H1 (cell line): ENCODE data around the gene HABP2. TPM values are rescaled to one million over a fixed set of nuclear protein-coding genes. Genes with fewer than 3 reads are reported as not detected.

Source experiments
- CTCF ChIA-PET: fragments of 300-600 bp; sonication (Branson Sonifier 250); formaldehyde crosslinking; loops from one replicate; lab custom pipeline; 2021; ENCODE audit not compliant: partially characterized antibody; lab: Charles Lee
- POLR2A ChIA-PET: fragments of 300-600 bp; sonication (Branson Sonifier 250); formaldehyde crosslinking; loops from one replicate; lab custom pipeline; 2021; ENCODE audit warnings: inconsistent platforms; ENCODE audit not compliant: partially characterized antibody; lab: Charles Lee
- DNase-seq, 2 experiments: peaks; one replicate each; pipeline versions ENCODE4 v3.0.0 to v3.0.0-alpha.2; 2010 to 2022; ENCODE audit warnings: low spot score in 2 of 2, low read depth in 1 of 2, mixed read lengths in 1 of 2
- FAIRE-seq: peaks from 2 replicates; lab custom pipeline; 2011; peaks lifted over from hg19 to GRCh38; lab: Jason Lieb, UNC
- H2AFZ ChIP-seq: 2 replicates; pipeline ENCODE4 v1.8.1; 2012; ENCODE audit warnings: low read length, inconsistent platforms
- H2AK5ac ChIP-seq: 2 replicates; pipeline ENCODE4 v1.6.1; 2013; ENCODE audit warnings: low read depth, low read length
- H2BK120ac ChIP-seq: replicated peaks from 2 replicates; pipeline ENCODE3; 2013; ENCODE audit warnings: low read depth, low read length, inconsistent platforms
- H2BK12ac ChIP-seq: 2 replicates; pipeline ENCODE4 v1.6.1; 2013; ENCODE audit warnings: low read depth, low read length
- H2BK15ac ChIP-seq: 2 replicates; pipeline ENCODE4 v1.6.1; 2013; ENCODE audit warnings: low read length
- H2BK20ac ChIP-seq: 2 replicates; pipeline ENCODE4 v1.6.1; 2013; ENCODE audit warnings: low read length
- H2BK5ac ChIP-seq: 2 replicates; pipeline ENCODE4 v1.6.1; 2013; ENCODE audit warnings: low read depth, low read length
- H3K14ac ChIP-seq: 2 replicates; pipeline ENCODE4 v1.6.1; 2013; ENCODE audit warnings: inconsistent platforms; ENCODE audit not compliant: insufficient read length
- H3K18ac ChIP-seq: 2 replicates; pipeline ENCODE4 v1.6.1; 2013; ENCODE audit warnings: low read length; ENCODE audit errors: extremely low read depth
- H3K23ac ChIP-seq: 2 replicates; pipeline ENCODE4 v1.6.1; 2013; ENCODE audit warnings: inconsistent platforms; ENCODE audit not compliant: insufficient read length
- H3K23me2 ChIP-seq: 2 replicates; pipeline ENCODE4 v1.6.1; 2013; ENCODE audit warnings: low read depth, low read length
- H3K27ac ChIP-seq: 2 replicates; pipeline ENCODE4 v1.6.1; 2011; ENCODE audit warnings: low read depth, low read length, inconsistent platforms
- H3K27me3 ChIP-seq, 4 experiments: replicated peaks in 1 of 4; 1 replicate in 1 of 4; 2 replicates in 3 of 4; pipeline versions ENCODE4 v1.6.1 to v1.8.1; 2011 to 2013; ENCODE audit warnings: low read length in 3 of 4, mild to moderate bottlenecking in 3 of 4, inconsistent platforms in 2 of 4, mixed read lengths in 2 of 4, moderate library complexity in 1 of 4; ENCODE audit not compliant: control insufficient read depth in 3 of 4, insufficient read depth in 3 of 4; ENCODE audit errors: extremely low read depth in 1 of 4
- H3K36me3 ChIP-seq, 4 experiments: 2 replicates each; pipeline versions ENCODE4 v1.6.1 to v1.8.1; 2011 to 2013; ENCODE audit warnings: mild to moderate bottlenecking in 4 of 4, low read length in 3 of 4, moderate library complexity in 2 of 4, control low read depth in 1 of 4, inconsistent platforms in 1 of 4; ENCODE audit not compliant: insufficient read depth in 4 of 4, control insufficient read depth in 2 of 4
- H3K4ac ChIP-seq: replicated peaks from 2 replicates; pipeline ENCODE3; 2013; ENCODE audit warnings: low read length, low read depth, mixed read lengths, inconsistent platforms; ENCODE audit not compliant: insufficient read length
- H3K4me1 ChIP-seq, 4 experiments: replicated peaks in 1 of 4; 1 replicate in 1 of 4; 2 replicates in 3 of 4; pipeline versions ENCODE4 v1.6.1 to v1.8.1; 2011 to 2013; ENCODE audit warnings: low read length in 3 of 4, inconsistent platforms in 2 of 4, mixed read lengths in 1 of 4; ENCODE audit not compliant: insufficient read depth in 4 of 4, control insufficient read depth in 3 of 4
- H3K4me2 ChIP-seq, 2 experiments: 2 replicates each; pipeline versions ENCODE4 v1.6.1 to v1.8.1; 2011 to 2013; ENCODE audit warnings: low read depth in 2 of 2, low read length in 2 of 2, control low read depth in 1 of 2, inconsistent platforms in 1 of 2, mild to moderate bottlenecking in 1 of 2; ENCODE audit not compliant: insufficient read depth in 1 of 2
- H3K4me3 ChIP-seq, 4 experiments: fragments of 200-600, 300-600 bp in 1 of 4; sonication (generic), shearing (Covaris generic), sonication (Bioruptor Twin) in 1 of 4; 2 replicates each; pipeline versions ENCODE4 v1.5.1 to v1.8.1; 2011 to 2016; ENCODE audit warnings: low read length in 4 of 4, low read depth in 3 of 4, control low read depth in 2 of 4, inconsistent platforms in 2 of 4, mild to moderate bottlenecking in 2 of 4, mixed read lengths in 1 of 4, moderate library complexity in 1 of 4; ENCODE audit not compliant: insufficient read depth in 2 of 4; ENCODE audit errors: extremely low read depth in 1 of 4
- H3K56ac ChIP-seq: replicated peaks from 2 replicates; pipeline ENCODE3; 2013; ENCODE audit warnings: low read depth, mild to moderate bottlenecking, mixed read lengths, low read length, inconsistent platforms; ENCODE audit not compliant: insufficient read length
- H3K79me1 ChIP-seq: 2 replicates; pipeline ENCODE4 v1.6.1; 2013; ENCODE audit warnings: low read depth, low read length, control low read depth
- H3K79me2 ChIP-seq, 2 experiments: 2 replicates each; pipeline versions ENCODE4 v1.6.1 to v1.8.1; 2012 to 2013; ENCODE audit warnings: low read length in 2 of 2, mild to moderate bottlenecking in 2 of 2, inconsistent platforms in 1 of 2; ENCODE audit not compliant: insufficient read depth in 2 of 2, control insufficient read depth in 1 of 2
- H3K9ac ChIP-seq, 4 experiments: replicated peaks in 1 of 4; 1 replicate in 1 of 4; 2 replicates in 3 of 4; pipeline versions ENCODE4 v1.6.1 to v1.8.1; 2011 to 2013; ENCODE audit warnings: low read depth in 3 of 4, low read length in 3 of 4, control low read depth in 2 of 4, mild to moderate bottlenecking in 2 of 4, moderate library complexity in 2 of 4, inconsistent platforms in 1 of 4; ENCODE audit errors: extremely low read depth in 1 of 4
- H3K9me3 ChIP-seq, 2 experiments: 2 replicates each; pipeline versions ENCODE4 v1.6.1 to v1.8.1; 2012 to 2013; ENCODE audit warnings: mild to moderate bottlenecking in 2 of 2, moderate library complexity in 2 of 2, control low read depth in 1 of 2, inconsistent platforms in 1 of 2, low read depth in 1 of 2, low read length in 1 of 2, mixed read lengths in 1 of 2; ENCODE audit not compliant: insufficient read depth in 2 of 2
- H4K20me1 ChIP-seq, 2 experiments: replicated peaks in 1 of 2; 2 replicates each; pipeline versions ENCODE3 to v1.8.1; 2011 to 2013; ENCODE audit warnings: inconsistent platforms in 2 of 2, low read length in 2 of 2, mild to moderate bottlenecking in 1 of 2; ENCODE audit not compliant: insufficient read depth in 2 of 2, control insufficient read depth in 1 of 2
- H4K5ac ChIP-seq: 2 replicates; pipeline ENCODE4 v1.6.1; 2013; ENCODE audit warnings: low read length, low read depth, mixed read lengths, inconsistent platforms; ENCODE audit not compliant: insufficient read length
- H4K8ac ChIP-seq: 2 replicates; pipeline ENCODE4 v1.8.0; 2013; ENCODE audit warnings: mild to moderate bottlenecking, moderate library complexity, low read length, inconsistent platforms; ENCODE audit not compliant: insufficient read depth; ENCODE audit errors: extremely low read depth
- H4K91ac ChIP-seq: replicated peaks from 2 replicates; pipeline ENCODE3; 2013; ENCODE audit warnings: low read length, mixed read lengths, inconsistent platforms; ENCODE audit not compliant: insufficient read length
- CBX5 ChIP-seq: fragments of 300-800, 300-1000 bp; sonication (generic); IDR thresholded peaks from 2 replicates; pipeline ENCODE4 v1.7.1; 2016; ENCODE audit warnings: antibody characterized with exemption, low read length, low read depth
- CREB1 ChIP-seq: IDR thresholded peaks from 2 replicates; pipeline ENCODE4 v1.6.1; 2012; ENCODE audit warnings: inconsistent platforms
- GABPA ChIP-seq: IDR thresholded peaks from 2 replicates; pipeline ENCODE4 v1.6.1; 2011; ENCODE audit warnings: mild to moderate bottlenecking, low read length, moderate library complexity, borderline replicate concordance; ENCODE audit not compliant: insufficient read depth
- RFX5 ChIP-seq: IDR thresholded peaks from 2 replicates; pipeline ENCODE4 v1.6.1; 2011; ENCODE audit warnings: low read depth, low read length, improper control_type of control experiment, borderline replicate concordance
- SIN3A ChIP-seq, 2 experiments: IDR thresholded peaks in 1 of 2; conservative IDR thresholded peaks in 1 of 2; 2 replicates each; pipeline ENCODE4 v1.6.1; 2011 to 2012; ENCODE audit warnings: low read length in 2 of 2, improper control_type of control experiment in 1 of 2, low read depth in 1 of 2, mild to moderate bottlenecking in 1 of 2
- SP2 ChIP-seq: IDR thresholded peaks from 2 replicates; pipeline ENCODE4 v1.6.1; 2012; ENCODE audit warnings: mild to moderate bottlenecking, low read length, inconsistent platforms
- WGBS, 2 experiments: shearing (Covaris generic) in 1 of 2; methylation state at CpG; one replicate each; pipeline versions ENCODE4 v1.1.6 to v1.1.7; 2013 to 2015; ENCODE audit warnings: low lambda C conversion rate in 2 of 2, mixed read lengths in 2 of 2, inconsistent platforms in 1 of 2, low coverage in 1 of 2, missing lambda C conversion rate in 1 of 2; ENCODE audit not compliant: insufficient replicate concordance in 2 of 2, insufficient coverage in 1 of 2, insufficient read length in 1 of 2; ENCODE audit errors: extremely low coverage in 1 of 2, missing lambda C conversion rate in 1 of 2; 5-methylcytosine and 5-hydroxymethylcytosine counted together
- polyA plus RNA-seq, 7 experiments: library from polyadenylated mRNA; depleted of rRNA in 3 of 7; stranded (reverse) in 5 of 7; unstranded in 2 of 7; fragments of >200 nt in 5 of 7; fragments of 200-250 nt in 2 of 7; gene quantifications; 1 replicate in 5 of 7; 2 replicates in 1 of 7; 4 replicates in 1 of 7; pipeline versions ENCODE4 v1.2.1 to v1.2.3, GENCODE V29; 2011 to 2013; ENCODE audit warnings: missing spikeins in 2 of 7, mixed read lengths in 2 of 7
- total RNA-seq: library from RNA; stranded (reverse); fragmentation: NEBNext Ultra II Directional; extraction: Animal tissue kit (Norgen Biotek cat#: 25700); gene quantifications from 2 replicates; pipeline ENCODE4 v1.2.1, GENCODE V29; 2021
- TF ChIP-seq, protein P1 (sequence below): IDR thresholded peaks from 2 replicates; pipeline ENCODE4 v1.6.1; 2012; ENCODE audit warnings: low read length, inconsistent platforms
- TF ChIP-seq, protein P2 (sequence below): IDR thresholded peaks from 2 replicates; pipeline ENCODE4 v1.6.1; 2012; ENCODE audit warnings: inconsistent platforms

HABP2 gene
- total and polyA plus RNA-seq, 2 of the 8 experiments (the other 6 are each of a cell fraction or from before 2014, with no cell fraction given) = not detected

DNA sequence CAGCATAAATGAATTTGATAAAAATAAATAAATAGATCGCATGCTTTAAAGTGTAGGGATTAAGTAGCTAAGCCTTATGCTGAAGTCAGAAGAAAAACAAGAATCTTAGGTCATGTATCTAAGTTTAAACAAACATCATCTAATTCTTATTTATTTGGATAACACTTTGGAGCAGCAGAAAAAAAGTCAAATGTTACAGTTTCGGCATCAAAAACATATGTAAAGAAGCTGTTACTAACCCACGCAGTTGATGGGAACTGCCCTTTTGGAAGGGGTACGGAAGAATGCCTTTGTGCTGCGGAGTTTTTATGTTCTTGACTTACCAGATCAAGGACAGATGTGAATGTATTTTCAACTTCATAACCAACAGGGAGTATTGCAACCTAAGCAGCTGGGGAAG is 37.3 kb upstream of the HABP2 start:
- Histone ChIP-seq H3K27me3 (no peaks in the 10 kb centered on the region; a peak in 1 of 7 replicates), H2BK12ac (no peak overlapping the region), H3K79me1 (no peaks in the 10 kb centered on the region), H3K4me1 (no peaks in the 10 kb centered on the region), H3K23ac (no peak overlapping the region), H3K56ac (no peak overlapping the region), H2AK5ac (no peak overlapping the region), H2BK20ac (no peak overlapping the region), H4K8ac (no peak overlapping the region), H4K5ac (no peak overlapping the region), H3K4ac (no peak overlapping the region), H3K27ac (no peak overlapping the region), H3K9ac (no peak overlapping the region), H3K9me3 (peaks cover 0 to 4% of the 10 kb centered on the region in 2 experiments; a peak in 1 of 4 replicates), H3K23me2 (no peaks in the 10 kb centered on the region), H4K20me1 (no peaks in the 10 kb centered on the region), H2BK15ac (no peak overlapping the region), H3K79me2 (no peaks in the 10 kb centered on the region), H3K36me3 (no peaks in the 10 kb centered on the region), H2BK120ac (no peak overlapping the region), H3K4me2 (no peak overlapping the region), H3K18ac (no peak overlapping the region), H3K14ac (no peak overlapping the region), H2BK5ac (no peak overlapping the region), H2AFZ (no peak overlapping the region), H3K4me3 (no peak overlapping the region), H4K91ac (no peak overlapping the region)
- no peak for DNase-seq
- no peak for FAIRE-seq
- 94% methylated on average over 5 of the region's 5 CpGs; no CpG with 5 or more reads in 1 of the 2 experiments for WGBS, 2 experiments
- ChIA-PET CTCF (interaction anchor here (0.6 to 1.2 kb wide), 4 partner anchors 15 to 131 kb away, joined by 3 to 4 read pairs (median 3); no protein-coding TSS in a partner anchor), POLR2A (no interaction called here)
- TF ChIP-seq SIN3A (conservative IDR thresholded peaks at IDR 0.05 in 1 of 2, IDR thresholded peaks at IDR 0.05 in 1 of 2; ENCODE audit: low read depth in 1 of 2, low read length in 2 of 2) = no peak
- no peak for TF ChIP-seq CBX5
- TF ChIP-seq, protein P1, sequence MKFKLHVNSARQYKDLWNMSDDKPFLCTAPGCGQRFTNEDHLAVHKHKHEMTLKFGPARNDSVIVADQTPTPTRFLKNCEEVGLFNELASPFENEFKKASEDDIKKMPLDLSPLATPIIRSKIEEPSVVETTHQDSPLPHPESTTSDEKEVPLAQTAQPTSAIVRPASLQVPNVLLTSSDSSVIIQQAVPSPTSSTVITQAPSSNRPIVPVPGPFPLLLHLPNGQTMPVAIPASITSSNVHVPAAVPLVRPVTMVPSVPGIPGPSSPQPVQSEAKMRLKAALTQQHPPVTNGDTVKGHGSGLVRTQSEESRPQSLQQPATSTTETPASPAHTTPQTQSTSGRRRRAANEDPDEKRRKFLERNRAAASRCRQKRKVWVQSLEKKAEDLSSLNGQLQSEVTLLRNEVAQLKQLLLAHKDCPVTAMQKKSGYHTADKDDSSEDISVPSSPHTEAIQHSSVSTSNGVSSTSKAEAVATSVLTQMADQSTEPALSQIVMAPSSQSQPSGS = no peak
- TF ChIP-seq CREB1 = no peak
- TF ChIP-seq, protein P2, sequence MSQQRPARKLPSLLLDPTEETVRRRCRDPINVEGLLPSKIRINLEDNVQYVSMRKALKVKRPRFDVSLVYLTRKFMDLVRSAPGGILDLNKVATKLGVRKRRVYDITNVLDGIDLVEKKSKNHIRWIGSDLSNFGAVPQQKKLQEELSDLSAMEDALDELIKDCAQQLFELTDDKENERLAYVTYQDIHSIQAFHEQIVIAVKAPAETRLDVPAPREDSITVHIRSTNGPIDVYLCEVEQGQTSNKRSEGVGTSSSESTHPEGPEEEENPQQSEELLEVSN = no peak
- no peak for TF ChIP-seq SP2
- TF ChIP-seq GABPA = no peak
- no peak for TF ChIP-seq RFX5
